ENCODE data around the gene HAUS7.

Gene HAUS7

GRCh38 chrX:153456161-153456560 lies 14.2 kb downstream of the HAUS7 start:
- no peak for DNase-seq (ENCODE audit: low read depth)

DNA sequence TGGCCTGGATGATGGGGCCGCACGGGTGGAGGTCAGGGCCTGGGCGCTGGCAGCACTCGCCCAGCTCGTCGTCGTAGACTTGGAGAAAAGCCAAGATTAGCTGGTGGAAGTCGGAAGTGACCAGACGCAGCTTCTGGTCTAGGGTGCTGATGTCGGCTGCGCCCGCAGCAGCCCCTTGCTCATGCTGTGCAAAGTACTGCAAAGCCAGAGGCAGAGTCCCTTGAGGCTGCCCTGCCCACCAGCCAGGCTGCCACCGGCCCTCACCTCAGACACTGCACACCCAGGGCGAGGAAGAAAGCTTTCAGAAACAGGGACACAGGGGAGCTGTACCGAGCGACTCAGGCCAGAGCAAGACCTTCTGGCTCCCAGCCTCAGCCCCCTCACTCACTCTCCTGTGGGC lies 14.8 kb downstream of the HAUS7 start:
- no peak for DNase-seq (ENCODE audit: low read depth)

- no peak for DNase-seq (ENCODE audit: low read depth)
These were observed 15.3 kb downstream of the HAUS7 start for GRCh38 chrX:153454901-153455550.

DNA sequence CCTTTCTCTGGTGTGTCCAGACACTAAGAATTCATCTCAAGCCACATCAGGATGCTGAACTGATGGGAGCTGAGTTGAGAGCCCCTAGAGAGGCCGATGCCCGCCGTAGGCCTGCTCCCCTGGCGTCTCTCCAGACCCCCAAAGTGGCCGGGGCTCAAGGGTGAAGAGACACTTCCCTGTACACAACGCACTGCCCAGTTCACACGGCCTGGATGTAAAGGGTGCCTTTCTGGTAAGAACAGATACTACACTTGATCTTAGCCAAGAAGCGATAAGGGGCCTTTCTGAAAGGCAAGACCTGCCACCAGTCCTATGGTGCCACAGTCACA lies 19.5 kb downstream of the HAUS7 start:
- DNase-seq (ENCODE audit: low read depth) = no peak

DNA sequence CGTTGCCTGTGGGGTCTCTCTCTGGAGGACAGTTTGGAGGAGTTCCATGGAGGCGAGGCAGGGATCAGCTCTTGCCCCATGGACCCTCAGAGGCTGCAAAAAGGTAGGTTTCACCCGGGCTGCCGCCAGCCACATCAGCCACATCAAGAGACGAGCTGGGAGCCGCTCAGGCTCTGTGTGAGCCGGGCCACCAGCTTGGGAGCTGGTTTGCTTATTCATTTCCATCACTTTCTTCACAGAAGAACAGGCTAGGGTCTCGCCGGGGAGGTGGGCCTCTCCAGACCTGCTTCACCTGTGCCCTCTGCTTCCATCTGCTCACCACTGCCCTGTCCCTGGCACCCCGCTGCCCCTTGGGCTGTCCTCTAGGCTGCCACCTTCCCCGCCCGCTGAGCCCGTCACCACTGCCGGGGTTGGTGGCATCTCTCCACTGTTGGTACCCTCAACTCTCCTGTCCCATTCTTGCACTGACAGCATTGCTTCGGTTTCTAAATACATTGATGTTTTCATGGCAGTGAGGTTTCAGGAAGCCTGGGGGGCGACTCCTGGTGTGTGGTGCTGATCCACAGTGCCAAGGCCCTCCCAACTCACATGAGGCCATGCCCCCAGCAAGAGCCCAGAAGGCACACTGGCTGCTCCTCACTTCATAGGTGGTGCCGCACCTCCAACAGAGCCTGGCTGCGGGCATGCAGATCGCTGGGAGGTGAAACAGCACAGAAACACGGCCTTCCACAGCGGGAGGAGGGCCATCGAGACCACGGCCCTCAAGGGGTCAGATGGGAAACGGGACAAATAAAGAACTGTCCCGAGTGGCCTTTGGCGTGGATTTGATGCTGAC lies 20.0 kb downstream of the HAUS7 start:
- no peak for DNase-seq (ENCODE audit: low read depth)

DNA sequence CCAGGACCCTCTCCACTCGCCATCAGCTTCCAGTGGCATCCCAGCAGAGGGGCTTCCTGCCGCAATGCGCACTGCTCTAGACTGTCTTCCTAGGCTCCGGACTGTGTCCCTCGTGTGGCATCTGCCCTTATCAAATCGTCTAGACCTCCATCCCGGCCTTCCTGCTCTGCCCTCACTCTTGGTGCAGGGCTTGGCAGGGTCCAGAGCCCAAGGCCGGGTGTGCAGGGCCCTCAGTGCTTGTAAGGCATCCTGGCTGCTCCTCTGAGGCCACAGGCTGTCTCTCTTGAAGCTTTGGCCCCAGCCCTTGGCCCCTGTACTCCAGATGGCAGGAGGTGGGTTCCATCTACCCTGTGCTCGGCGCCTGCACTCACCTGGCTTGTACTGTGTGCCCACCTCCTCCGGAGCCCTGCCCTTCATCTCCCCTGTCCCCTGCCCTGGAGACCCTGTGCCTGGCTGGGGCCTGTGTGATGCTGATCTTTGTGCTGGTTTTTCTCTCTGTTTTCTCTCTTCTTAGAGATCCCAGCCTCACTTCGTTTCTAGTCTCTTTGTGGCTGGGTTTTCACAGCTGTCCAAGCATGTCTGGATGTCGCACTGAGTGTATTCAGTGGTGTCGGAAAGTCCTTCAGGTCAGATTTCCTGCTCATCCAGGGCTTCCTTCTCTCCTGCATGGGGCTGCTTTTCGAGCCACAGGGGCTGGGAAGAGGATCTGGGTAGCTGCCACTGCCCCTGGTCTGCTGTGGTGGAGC lies 20.8 kb downstream of the HAUS7 start:
- no peak for DNase-seq (ENCODE audit: low read depth)

DNA sequence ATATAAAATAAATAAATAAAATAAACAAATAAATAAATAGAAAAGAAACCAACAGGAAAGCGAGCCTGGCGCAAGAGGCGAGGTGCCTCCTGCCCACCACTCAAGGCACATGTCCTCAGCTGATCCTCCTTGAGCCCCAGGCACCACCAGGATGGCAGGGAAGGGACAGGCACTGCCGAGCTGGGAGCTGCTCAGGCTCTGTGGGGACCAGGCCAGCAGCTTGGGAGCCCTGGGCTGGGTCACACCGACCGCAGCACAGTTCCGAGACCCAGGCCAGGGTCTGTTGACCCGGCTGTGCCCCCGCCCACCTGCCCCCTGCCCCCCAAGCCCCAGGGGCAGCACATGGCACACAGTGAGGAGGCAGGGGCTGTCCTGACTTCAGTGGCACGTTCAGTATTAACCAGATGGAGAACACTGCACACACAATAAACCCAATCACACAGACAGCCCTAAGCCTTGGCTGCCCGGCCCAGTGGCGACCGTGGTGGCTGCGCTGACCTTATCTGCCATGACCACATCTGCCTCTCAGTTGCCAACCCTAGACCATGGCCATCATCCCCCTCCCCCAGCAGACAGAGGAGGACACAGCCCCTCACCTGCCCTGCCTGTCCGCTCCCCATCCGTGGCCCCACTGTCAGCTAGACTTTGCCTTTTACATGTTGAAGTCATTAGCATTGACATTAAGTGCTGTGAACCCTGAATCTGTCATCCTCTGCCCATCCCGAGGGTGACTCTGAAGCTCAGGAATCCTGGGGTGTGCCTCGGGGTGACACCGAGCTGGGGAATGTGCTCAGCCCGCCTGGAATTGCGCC lies 21.6 kb downstream of the HAUS7 start:
- DNase-seq (ENCODE audit: low read depth) = no peak

GRCh38 chrX:153447581-153447960 lies 22.8 kb downstream of the HAUS7 start:
- no peak for DNase-seq (ENCODE audit: low read depth)

- DNase-seq (ENCODE audit: low read depth) = no peak
These were observed 23.3 kb downstream of the HAUS7 start for GRCh38 chrX:153446950-153447580.

DNA sequence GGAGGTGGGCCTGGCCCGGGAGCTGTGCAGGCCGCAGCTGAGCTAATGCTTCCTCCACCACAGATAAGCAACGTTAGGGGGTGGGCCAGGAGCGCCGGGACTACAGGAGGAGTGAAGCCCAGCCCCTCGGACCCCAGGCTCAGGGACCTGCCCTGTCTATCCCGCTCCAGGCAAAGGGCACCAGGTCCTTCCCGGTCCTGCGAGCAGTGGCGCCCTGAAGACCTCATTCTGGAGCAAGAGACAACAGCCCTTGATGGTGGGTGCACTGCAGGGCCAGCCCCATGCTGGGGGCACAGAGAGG lies 23.8 kb downstream of the HAUS7 start:
- no peak for DNase-seq (ENCODE audit: low read depth)

DNA sequence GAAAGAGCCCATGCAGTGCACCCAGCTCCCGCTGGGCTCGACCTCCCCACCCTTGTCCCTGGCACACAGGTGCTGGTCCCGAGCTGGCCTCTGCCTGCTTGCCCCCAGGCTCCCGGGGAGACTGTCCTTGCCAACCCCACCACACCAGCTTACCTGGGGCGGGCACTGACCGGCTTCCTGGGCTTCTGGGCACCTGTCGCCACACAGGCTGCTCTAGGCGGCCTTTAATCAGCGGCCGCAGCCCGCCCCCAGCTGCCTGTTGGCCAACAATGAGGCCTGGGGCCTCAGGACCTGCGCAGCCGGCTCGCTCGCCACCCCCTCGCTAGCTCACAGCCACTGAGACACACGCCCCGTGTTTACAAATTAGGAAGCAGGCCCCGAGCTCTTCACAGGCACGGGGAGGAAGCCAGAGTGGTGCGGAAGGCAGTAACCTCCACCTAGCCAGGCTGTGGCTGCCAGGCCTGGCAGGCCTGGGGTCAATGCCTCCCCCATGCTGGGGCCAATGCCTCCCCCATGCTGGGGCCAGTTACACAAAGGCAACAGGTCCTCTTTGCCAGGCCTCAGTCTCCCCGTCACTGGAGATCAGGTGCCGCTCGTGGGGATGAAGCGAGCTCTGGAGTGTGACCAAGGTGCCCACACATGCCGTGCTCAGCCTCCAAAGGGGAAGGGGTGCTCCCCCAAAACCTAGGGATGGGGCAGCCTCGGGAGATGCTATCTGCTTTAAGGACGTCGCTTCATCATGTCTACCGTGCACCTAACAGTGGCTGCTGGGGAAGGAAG lies 24.3 kb downstream of the HAUS7 start, which contains the start of gene TREX2:
Gene TREX2 (minus strand): TSS at position 201 of the 780 bp plus-strand sequence. CDS start 626 bp downstream, outside the sequence.
- no peak for DNase-seq (ENCODE audit: low read depth)

GRCh38 chrX:153445106-153445855 lies 25.1 kb downstream of the HAUS7 start:
- DNase-seq (ENCODE audit: low read depth) = no peak

- DNase-seq (ENCODE audit: low read depth) = no peak
These were observed 25.9 kb downstream of the HAUS7 start for GRCh38 chrX:153444333-153445011.

DNA sequence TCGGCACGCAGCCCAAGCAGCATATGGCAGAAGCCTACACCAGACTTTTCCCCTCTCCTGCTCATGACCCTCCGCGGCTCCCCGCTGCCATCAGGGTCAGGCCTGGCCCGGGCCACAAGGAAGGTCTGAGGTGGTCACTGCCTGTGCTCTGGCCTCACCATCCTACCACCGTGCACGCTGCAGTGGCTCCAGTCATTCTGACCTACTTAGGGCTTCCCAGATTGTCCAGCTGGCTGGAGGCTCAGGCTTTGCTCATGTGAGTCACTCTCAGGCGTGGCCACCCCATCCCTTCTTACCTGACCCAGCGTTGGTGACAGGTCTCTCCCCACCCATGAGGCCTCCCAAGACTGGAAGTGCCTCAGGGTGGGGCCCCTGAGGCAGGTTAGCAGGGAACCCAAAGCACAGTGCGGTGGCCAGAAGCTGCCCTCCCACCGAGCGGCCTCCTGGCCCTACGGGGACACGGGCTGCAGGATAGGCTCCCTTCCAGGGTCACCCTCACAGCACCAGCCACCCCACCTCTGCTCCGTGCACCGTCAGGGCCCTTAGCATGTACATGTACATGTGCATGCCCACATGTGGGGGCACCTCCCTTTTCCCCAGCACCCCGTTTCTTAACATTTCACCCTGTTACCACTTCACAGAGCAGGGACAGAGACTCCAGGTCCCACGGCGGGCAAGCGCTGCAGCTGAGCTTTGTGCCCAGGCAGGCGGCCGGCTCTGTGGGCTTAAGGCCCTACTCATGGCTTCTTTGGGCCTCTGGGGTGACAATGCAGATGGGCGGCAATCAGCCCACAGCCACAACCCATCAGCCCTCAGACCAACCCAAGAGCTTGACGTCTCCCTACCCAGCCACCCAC lies 26.7 kb downstream of the HAUS7 start:
- DNase-seq (ENCODE audit: low read depth) = no peak

GRCh38 chrX:153442463-153442862 lies 27.9 kb downstream of the HAUS7 start:
- DNase-seq (ENCODE audit: low read depth) = no peak

- no peak for DNase-seq (ENCODE audit: low read depth)
These were observed 28.4 kb downstream of the HAUS7 start for GRCh38 chrX:153441981-153442380.

GRCh38 chrX:153441296-153441695 lies 29.1 kb downstream of the HAUS7 start:
- no peak for DNase-seq (ENCODE audit: low read depth)

DNA sequence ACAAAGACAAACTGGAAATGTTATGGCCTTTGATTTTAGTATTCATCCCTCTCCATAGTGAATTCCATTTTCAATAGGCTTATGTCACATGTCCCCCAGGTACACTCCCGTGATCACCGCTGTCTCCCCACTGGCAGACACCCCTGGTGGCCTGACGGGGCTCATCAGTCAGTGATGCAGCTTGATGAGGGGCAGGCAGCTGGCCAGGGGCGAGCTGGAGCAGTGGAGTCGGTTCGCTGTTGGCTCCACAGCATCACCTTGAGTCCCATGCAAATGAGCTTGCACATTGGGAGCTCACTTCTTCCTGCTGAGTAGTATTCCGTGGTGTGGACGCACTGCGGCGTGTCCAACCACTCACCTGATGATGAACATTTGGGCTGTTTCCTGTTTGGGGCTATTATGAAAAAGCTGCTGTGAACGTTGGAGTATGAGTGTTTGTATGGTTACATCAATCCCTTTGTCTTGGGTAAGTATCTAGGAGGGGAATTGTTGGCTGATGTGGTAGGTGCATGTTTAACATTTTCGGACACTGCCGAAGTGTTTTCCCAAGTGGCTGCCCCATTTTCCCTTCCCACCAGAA lies 29.7 kb downstream of the HAUS7 start:
- no peak for DNase-seq (ENCODE audit: low read depth)
